ENCODE data around the gene RPS15A.

RPS15A gene

DNA sequence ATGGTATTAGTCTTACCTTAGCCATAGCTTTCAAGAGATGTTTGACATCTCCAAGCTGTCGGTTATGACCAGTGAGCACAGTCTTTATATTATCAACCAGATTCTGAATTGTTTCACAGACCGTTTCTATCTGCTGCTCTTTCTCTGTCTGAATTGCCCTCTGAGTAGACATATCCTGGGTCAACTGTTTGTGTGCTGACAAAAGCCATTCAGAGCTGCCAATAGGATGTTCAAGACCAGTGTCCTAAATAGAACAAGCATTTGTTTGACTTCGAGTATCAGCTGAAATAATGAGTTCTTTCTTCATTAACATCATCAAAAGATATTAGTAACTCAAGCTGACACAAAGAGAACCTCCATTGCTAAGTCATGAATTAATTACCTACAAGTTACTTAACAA lies 26.2 kb upstream of the RPS15A start:
- TF ChIP-seq PAX5 (IDR thresholded peaks at IDR 0.05; ENCODE audit: insufficient read depth, low read length, severe bottlenecking) (no peak), POLR2A (IDR thresholded peaks at IDR 0.05; ENCODE audit: low read depth, low read length) (no peak), SPI1 (IDR thresholded peaks at IDR 0.05; ENCODE audit: low read depth, low read length) (no peak), POLR2AphosphoS5 (IDR thresholded peaks at IDR 0.05; ENCODE audit: low read depth, low read length) (no peak), POU2F2 (IDR thresholded peaks at IDR 0.05; ENCODE audit: low read depth, low read length) (no peak), TAF1 (IDR thresholded peaks at IDR 0.05; ENCODE audit: low read depth, low read length) (no peak)
- DNase-seq (ENCODE audit: insufficient read length, low spot score) (no peak), FAIRE-seq (no peak)

DNA sequence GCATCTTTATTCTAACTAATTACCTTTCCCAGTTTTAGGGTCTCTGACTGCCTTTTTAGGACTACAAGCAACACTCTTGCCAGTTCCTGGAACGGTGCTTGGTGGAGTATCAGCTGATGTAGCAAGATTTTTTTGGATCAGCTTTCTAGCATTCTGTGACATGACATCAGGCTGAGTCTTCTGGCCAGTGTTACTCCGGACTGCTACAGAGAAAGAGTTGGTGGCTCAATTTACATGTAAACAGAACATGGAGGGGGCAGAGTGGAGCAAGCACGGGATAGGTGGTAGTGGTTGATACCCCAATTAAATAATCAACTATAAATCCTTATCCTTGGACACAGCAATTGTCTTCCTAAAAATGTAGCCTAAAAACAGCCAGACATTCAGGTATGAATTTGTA lies 21.8 kb upstream of the RPS15A start:
- FAIRE-seq = peak; percentile 9
- DNase-seq (ENCODE audit: insufficient read length, low spot score) = no peak
- TF ChIP-seq POLR2AphosphoS5 (IDR thresholded peaks at IDR 0.05; ENCODE audit: low read depth, low read length) (no peak), TAF1 (IDR thresholded peaks at IDR 0.05; ENCODE audit: low read depth, low read length) (no peak), POLR2A (IDR thresholded peaks at IDR 0.05; ENCODE audit: low read depth, low read length) (no peak), POU2F2 (IDR thresholded peaks at IDR 0.05; ENCODE audit: low read depth, low read length) (no peak), PAX5 (IDR thresholded peaks at IDR 0.05; ENCODE audit: insufficient read depth, low read length, severe bottlenecking) (no peak), SPI1 (IDR thresholded peaks at IDR 0.05; ENCODE audit: low read depth, low read length) (no peak)

DNA sequence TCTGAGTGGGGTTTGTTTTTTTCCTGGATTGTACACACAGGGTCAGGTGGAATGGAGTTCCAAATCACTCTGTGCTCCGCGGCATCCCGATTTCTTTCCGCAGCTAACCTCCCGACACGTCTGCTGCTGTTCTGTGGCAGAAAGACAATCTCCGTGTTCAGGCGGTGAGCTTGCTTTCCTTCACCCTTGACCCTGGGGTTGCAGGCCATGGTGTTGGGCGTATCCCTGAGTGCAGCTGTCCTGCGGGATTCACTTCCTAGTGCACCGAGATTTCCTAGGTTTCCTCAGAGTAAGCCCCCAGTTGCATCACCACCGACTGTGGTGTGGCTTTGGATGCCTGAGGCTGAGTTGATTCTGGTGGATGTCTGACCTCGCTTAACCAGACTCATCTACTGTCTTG lies 19.0 kb upstream of the RPS15A start:
- DNase-seq (ENCODE audit: insufficient read length, low spot score) = no peak
- no peak for FAIRE-seq
- TF ChIP-seq SPI1 (IDR thresholded peaks at IDR 0.05; ENCODE audit: low read depth, low read length) (no peak), PAX5 (IDR thresholded peaks at IDR 0.05; ENCODE audit: insufficient read depth, low read length, severe bottlenecking) (no peak), TAF1 (IDR thresholded peaks at IDR 0.05; ENCODE audit: low read depth, low read length) (no peak), POLR2AphosphoS5 (IDR thresholded peaks at IDR 0.05; ENCODE audit: low read depth, low read length) (no peak), POLR2A (IDR thresholded peaks at IDR 0.05; ENCODE audit: low read depth, low read length) (no peak), POU2F2 (IDR thresholded peaks at IDR 0.05; ENCODE audit: low read depth, low read length) (no peak)

DNA sequence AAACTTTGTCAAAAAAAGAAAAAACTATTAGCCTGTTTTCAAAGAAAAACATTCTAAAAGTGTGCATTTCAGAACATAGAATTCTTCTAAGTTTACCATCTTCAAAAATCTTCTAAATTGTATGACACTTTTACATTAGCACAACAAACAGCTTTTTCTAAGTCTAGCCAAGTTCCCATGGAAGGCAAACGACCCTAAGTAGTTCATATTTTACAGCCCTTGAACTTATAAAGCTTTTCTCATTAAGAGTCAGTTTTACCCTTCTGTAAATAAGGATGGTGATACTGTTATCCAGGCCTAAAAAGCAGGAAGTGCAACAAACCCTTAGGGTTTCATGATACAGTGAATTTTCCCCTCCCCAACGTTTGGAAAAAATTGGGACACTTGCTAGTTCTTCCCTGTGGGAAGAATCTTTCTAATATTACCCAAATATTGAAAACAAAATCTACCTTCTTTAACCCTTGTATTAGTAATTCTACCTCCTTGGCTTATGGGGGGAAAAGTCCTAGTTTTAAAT lies 15.2 kb upstream of the RPS15A start:
- FAIRE-seq (no peak), DNase-seq (ENCODE audit: insufficient read length, low spot score) (no peak)
- TF ChIP-seq SPI1 (IDR thresholded peaks at IDR 0.05; ENCODE audit: low read depth, low read length) (peak; percentile 44; the same call in 1 of the 2 replicates), POLR2AphosphoS5 (IDR thresholded peaks at IDR 0.05; ENCODE audit: low read depth, low read length) (no peak)

DNA sequence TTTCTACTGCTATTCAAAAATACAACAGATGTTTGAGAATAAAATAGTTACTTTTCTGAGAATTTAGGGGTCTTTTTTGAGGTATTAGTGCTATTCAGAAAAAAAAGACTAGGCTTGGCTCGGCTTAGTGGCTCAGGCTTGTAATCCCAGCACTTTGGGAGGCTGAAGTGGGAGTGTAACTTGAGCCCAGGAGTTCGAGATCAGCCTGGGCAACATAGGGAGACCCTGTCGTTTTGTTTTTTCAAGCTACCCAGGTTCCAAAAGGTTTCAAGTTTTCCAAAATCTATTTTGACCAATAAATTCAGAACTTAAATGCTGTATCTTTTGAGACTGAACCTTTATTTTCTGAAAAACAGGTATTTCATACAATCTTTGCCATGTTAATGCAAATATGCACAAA lies 14.4 kb upstream of the RPS15A start:
- DNase-seq (ENCODE audit: insufficient read length, low spot score) (no peak), FAIRE-seq (no peak)
- no peak for TF ChIP-seq PAX5 (IDR thresholded peaks at IDR 0.05; ENCODE audit: insufficient read depth, low read length, severe bottlenecking)
- TF ChIP-seq POLR2A (IDR thresholded peaks at IDR 0.05; ENCODE audit: low read depth, low read length) = no peak

DNA sequence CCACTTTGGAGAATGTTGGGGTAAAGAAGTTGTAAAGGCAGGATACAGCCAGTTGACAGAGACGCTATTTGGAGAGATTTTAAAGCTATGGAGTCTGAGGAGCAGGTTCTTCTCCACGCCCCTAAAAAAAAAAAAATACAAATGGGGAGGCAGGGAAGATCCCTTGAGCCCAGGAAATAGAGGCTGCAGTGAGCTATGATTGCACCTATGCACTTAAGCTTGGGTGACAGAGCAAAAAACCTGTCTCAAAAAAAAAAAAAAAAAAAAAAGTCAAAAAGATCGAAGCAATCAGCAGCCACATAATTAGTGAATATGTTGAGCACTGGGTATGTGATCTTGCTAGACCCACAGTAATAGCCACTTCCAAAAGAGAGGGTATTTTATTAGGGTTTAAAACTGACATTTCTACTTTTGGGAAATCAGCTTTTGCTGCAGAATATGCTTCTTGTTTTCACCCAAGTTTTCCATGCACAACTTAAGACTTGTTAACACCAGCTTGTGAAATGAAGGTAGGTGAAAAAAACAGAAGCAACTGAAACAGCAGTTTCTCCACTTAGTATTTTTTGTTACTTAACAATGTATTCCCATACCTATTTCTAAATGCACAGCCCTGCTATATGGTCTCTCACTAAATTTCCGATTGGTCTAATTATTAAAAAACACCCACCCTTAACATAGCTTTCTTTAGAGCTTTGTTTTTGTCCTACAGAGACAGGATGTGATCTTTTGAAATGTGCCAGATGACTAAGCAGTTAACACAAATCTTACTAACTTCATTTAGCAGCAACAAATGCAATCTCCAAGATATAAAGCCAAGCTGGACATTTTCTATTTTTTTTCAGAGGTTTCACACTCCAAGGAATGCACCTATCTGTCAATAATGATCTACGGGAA lies 13.7 kb upstream of the RPS15A start:
- DNase-seq (ENCODE audit: insufficient read length, low spot score) (no peak), FAIRE-seq (no peak)
- no peak for TF ChIP-seq PAX5 (IDR thresholded peaks at IDR 0.05; ENCODE audit: insufficient read depth, low read length, severe bottlenecking)
- TF ChIP-seq SPI1 (IDR thresholded peaks at IDR 0.05; ENCODE audit: low read depth, low read length) = peak; percentile 32; the same call in 1 of the 2 replicates

DNA sequence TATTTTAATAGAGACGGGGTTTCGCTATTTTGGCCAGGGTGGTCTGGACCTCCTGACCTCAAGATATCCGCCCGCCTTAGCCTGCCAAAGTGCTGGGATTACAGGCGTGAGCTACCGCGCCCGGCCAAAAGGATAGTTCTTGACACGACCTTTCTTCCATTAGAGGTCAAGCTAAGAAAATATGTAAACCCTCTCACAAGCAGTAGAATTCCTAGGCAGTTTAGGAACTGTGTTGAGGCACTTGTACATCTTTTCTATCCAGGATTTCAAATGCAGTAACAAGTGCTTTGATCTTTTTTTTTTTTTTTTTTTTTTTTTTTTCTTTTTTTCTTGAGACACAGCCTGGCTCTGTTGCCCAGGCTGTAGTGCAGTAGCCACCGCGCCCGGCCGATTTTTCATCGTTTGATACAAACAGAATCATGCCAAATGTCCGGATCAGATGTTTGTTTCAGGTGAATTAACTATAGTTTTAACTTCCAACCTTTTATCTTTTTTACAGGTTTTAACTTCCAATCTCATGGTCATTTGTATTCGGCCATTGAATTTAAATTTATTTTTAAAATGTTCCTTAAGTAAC lies 12.7 kb upstream of the RPS15A start:
- no peak for FAIRE-seq
- DNase-seq (ENCODE audit: insufficient read length, low spot score) = no peak
- TF ChIP-seq PAX5 (IDR thresholded peaks at IDR 0.05; ENCODE audit: insufficient read depth, low read length, severe bottlenecking) = no peak
- no peak for TF ChIP-seq POU2F2 (IDR thresholded peaks at IDR 0.05; ENCODE audit: low read depth, low read length)
- TF ChIP-seq TAF1 (IDR thresholded peaks at IDR 0.05; ENCODE audit: low read depth, low read length) = no peak
- TF ChIP-seq POLR2AphosphoS5 (IDR thresholded peaks at IDR 0.05; ENCODE audit: low read depth, low read length) = no peak
- TF ChIP-seq POLR2A (IDR thresholded peaks at IDR 0.05; ENCODE audit: low read depth, low read length) = no peak
- no peak for TF ChIP-seq SPI1 (IDR thresholded peaks at IDR 0.05; ENCODE audit: low read depth, low read length)

DNA sequence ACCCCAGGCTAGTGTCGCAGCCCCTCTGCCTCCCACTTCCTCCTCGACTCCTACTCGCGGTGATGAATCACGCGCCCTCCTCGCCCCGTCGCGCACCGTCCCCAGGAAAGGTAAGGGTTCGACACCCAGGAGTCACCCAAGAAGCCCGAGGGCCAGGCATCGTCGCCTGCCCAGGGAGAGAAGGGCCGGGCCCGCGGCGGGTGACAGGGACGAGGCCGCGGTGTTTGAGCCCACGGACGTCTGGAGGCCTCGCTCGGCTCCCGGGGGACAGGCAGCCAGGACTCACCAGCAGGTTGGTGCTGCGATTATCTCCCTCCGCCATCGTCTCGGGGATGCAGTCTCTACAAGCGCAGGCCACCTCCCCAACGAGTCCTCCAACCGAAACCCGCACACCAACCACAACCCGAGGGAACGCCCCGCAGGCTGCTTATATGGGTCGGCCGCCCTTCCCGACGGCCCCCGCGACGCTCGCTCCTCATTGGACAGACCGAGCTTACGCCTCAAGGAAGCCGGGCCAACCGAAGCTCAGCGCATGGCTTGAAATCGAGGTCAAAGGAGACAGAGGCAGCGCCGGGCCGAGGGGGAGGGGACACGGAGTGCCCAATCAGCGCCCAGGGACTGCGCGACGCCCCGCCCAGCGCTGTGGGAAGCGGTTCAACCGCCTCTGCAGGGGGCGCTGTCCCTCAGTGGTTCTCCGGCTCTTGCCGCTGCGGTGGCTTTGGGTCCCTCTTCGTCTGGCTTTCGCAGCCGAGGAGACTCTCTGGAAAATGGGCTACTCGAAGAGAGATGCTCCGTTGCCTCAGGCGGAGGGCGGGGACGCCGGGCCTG lies 11.2 kb upstream of the RPS15A start, which contains the start of gene ARL6IP1:
Gene ARL6IP1 (minus strand): TSS at position 405 of the 828 bp plus-strand sequence. CDS start 83 bp downstream, at position 322.
- peak; percentile 98 for FAIRE-seq
- TF ChIP-seq POLR2AphosphoS5 (IDR thresholded peaks at IDR 0.05; ENCODE audit: low read depth, low read length) (peak; percentile 99), SPI1 (IDR thresholded peaks at IDR 0.05; ENCODE audit: low read depth, low read length) (peak; percentile 76), POLR2A (IDR thresholded peaks at IDR 0.05; ENCODE audit: low read depth, low read length) (peak; percentile 99), PAX5 (IDR thresholded peaks at IDR 0.05; ENCODE audit: insufficient read depth, low read length, severe bottlenecking) (no peak), TAF1 (IDR thresholded peaks at IDR 0.05; ENCODE audit: low read depth, low read length) (peak; percentile 93), POU2F2 (IDR thresholded peaks at IDR 0.05; ENCODE audit: low read depth, low read length) (peak; percentile 88)
- DNase-seq (ENCODE audit: insufficient read length, low spot score) = peak; percentile 92

DNA sequence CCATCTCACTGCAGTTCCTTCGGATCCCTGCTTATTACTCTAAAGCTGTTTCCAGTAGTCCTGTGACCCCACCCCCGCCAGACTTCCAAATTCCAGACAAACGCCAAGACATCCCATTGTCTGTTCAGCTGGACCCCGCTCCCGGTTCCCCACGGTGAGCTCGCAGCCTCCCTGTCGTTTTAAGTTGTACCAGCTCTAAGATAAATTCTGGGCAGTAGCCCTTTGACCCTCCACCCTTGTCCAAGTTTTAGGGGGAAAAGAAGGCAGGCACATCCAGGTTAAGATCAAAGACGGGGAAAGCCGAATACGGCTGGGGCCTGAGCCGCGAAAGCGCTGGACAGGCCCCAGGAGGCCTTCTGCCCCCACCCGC lies 10.6 kb upstream of the RPS15A start:
- TF ChIP-seq TAF1 (IDR thresholded peaks at IDR 0.05; ENCODE audit: low read depth, low read length) (no peak; the same call in 1 of the 2 replicates), POLR2AphosphoS5 (IDR thresholded peaks at IDR 0.05; ENCODE audit: low read depth, low read length) (no peak), PAX5 (IDR thresholded peaks at IDR 0.05; ENCODE audit: insufficient read depth, low read length, severe bottlenecking) (no peak), POLR2A (IDR thresholded peaks at IDR 0.05; ENCODE audit: low read depth, low read length) (no peak), POU2F2 (IDR thresholded peaks at IDR 0.05; ENCODE audit: low read depth, low read length) (0 out of 2 replicates have a peak, but pooled peaks have one; percentile 18), SPI1 (IDR thresholded peaks at IDR 0.05; ENCODE audit: low read depth, low read length) (no peak)
- no peak for FAIRE-seq
- DNase-seq (ENCODE audit: insufficient read length, low spot score) = no peak

Data from GM12891 (cell line).